ENCODE measurements around the gene CNTNAP2.
"Not testable (repeated sequence)": the region's sequence is repeated elsewhere in the genome, so short reads cannot be mapped to it uniquely, and the experiment has no call there.

Gene CNTNAP2

DNA sequence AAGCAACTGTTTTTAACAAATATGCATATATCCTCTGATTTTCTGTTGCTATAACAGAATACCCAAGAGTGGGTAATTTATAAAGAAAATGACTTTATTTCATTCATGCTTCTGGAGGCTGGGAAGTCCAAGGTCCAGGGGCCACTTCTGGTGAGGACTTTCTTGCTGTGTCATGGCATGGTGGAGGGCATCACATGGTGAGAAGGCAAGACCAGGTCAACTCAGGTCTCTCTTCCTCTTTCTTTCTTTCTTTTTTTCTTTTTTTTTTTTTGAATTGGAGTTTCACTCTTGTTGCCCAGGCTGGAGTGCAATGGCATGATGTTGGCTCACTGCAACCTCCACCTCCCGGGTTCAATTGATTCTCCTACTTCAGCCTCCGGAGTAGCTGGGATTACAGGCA lies 2170.9 kb downstream of the CNTNAP2 start:
- Histone ChIP-seq H3K36me3 (ENCODE audit: control insufficient read depth, low read depth, low read length) (no peaks in the 10 kb centered on the region), H3K27me3 (ENCODE audit: control insufficient read depth, insufficient read depth, low read length) (no peaks in the 10 kb centered on the region), H3K9me3 (ENCODE audit: control insufficient read depth, low read depth, low read length) (no peaks in the 10 kb centered on the region), H3K4me3 (ENCODE audit: low read length) (no peak overlapping the region), H3K27ac (ENCODE audit: low read length) (no peak overlapping the region), H3K4me1 (ENCODE audit: control insufficient read depth, low read depth, low read length) (peaks cover 13% of the 10 kb centered on the region), H3K9ac (ENCODE audit: low read length) (no peak overlapping the region)

DNA sequence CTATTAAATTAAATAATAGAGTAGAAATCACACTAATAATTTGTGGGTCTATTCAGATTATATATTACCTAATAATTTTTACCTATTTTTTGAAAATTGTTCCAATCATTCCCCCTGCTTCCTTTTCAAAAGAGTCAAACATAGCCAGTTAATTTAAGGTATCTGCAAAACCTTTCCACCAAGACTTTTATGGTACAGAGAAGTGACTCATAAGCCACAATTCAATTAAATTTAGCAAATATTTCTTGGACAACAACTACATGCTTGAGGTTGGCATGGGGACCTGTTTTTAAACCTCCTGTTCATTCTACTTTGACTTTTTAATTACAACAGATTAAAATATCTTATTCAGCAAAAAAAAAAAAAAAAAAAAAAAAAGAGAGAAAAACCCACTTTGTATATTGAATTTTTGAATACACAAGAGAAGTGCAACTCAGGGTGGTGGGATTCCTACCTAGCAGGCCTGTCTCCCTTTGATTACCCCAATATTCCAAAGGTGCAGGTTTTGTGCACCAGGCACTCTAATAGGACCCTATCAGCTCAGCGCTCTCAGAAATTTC lies 2172.1 kb downstream of the CNTNAP2 start:
- Histone ChIP-seq H3K9me3 (ENCODE audit: control insufficient read depth, low read depth, low read length) (no peaks in the 10 kb centered on the region), H3K4me1 (ENCODE audit: control insufficient read depth, low read depth, low read length) (peaks cover 13% of the 10 kb centered on the region), H3K36me3 (ENCODE audit: control insufficient read depth, low read depth, low read length) (no peaks in the 10 kb centered on the region), H3K4me3 (ENCODE audit: low read length) (no peak overlapping the region), H3K27ac (ENCODE audit: low read length) (no peak overlapping the region), H3K27me3 (ENCODE audit: control insufficient read depth, insufficient read depth, low read length) (no peaks in the 10 kb centered on the region), H3K9ac (ENCODE audit: low read length) (no peak overlapping the region)

DNA sequence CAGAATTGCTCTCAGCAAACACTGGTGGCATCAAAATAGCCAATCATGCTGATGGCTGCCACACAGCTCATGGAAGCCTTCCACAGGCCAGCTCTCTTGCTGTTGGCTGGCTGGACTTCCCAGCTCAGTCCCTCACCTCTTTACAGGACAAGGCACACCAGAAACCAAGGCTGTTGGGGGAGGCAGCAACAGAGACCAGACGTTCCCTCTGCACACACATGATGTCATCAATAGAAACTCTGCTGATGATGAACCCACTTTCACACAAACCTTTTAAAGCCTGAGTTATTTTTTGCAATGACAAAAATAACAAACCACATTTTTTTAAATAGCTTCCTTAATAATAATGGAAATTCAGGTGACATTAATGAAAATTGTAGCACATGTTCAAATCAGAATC lies 2173.0 kb downstream of the CNTNAP2 start:
- H3K27ac ChIP-seq (ENCODE audit: low read length) = no peak overlapping the region
- H3K27me3 ChIP-seq (ENCODE audit: control insufficient read depth, insufficient read depth, low read length) = no peaks in the 10 kb centered on the region
- no peaks in the 10 kb centered on the region for H3K36me3 ChIP-seq (ENCODE audit: control insufficient read depth, low read depth, low read length)
- no peaks in the 10 kb centered on the region for H3K9me3 ChIP-seq (ENCODE audit: control insufficient read depth, low read depth, low read length)
- no peak overlapping the region for H3K9ac ChIP-seq (ENCODE audit: low read length)
- peaks cover 13% of the 10 kb centered on the region for H3K4me1 ChIP-seq (ENCODE audit: control insufficient read depth, low read depth, low read length)
- no peak overlapping the region for H3K4me3 ChIP-seq (ENCODE audit: low read length)

DNA sequence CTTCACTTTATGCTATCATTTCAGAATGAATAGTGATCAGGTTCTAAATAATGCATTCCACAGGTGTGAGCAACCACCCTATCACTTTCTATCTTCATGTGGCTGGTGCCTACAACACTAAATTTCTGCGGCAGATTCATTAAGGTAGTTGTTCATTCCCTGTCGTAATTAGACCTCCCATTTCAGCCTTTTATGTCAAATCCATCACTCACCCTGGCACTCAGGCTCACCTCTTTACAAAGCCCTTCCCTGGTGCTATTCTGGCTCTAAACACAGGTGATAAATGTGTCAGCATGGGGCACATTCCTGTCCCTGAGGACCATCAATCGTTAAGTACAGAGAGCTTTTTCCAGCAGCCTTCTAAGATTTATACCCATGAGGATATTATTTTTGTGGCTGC lies 2173.9 kb downstream of the CNTNAP2 start:
- H3K27me3 ChIP-seq (ENCODE audit: control insufficient read depth, insufficient read depth, low read length) = no peaks in the 10 kb centered on the region
- H3K36me3 ChIP-seq (ENCODE audit: control insufficient read depth, low read depth, low read length) = no peaks in the 10 kb centered on the region
- peaks cover 13% of the 10 kb centered on the region for H3K4me1 ChIP-seq (ENCODE audit: control insufficient read depth, low read depth, low read length)
- no peak overlapping the region for H3K9ac ChIP-seq (ENCODE audit: low read length)
- no peaks in the 10 kb centered on the region for H3K9me3 ChIP-seq (ENCODE audit: control insufficient read depth, low read depth, low read length)
- no peak overlapping the region for H3K27ac ChIP-seq (ENCODE audit: low read length)
- H3K4me3 ChIP-seq (ENCODE audit: low read length) = no peak overlapping the region

DNA sequence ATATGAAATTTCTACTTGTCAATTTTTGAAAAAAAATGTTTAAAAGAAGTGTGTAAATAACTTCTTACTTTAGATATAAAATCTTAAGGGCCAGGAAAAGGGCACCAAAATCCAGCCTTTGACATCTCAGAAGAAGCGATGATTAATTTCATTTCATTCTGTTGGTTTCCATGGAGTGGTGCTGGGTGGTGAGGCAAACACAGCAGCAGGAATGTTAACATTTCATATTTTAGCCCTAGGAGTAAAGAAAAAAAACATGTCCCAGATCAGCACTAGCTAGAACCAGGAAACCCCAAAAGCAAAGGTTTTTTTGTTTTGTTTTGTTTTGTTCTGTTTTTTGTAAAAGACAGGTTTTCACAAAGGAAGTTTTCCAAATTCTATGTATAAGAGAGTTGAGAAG lies 2175.2 kb downstream of the CNTNAP2 start:
- Histone ChIP-seq H3K9ac (ENCODE audit: low read length) (no peak overlapping the region), H3K4me3 (ENCODE audit: low read length) (no peak overlapping the region), H3K27ac (ENCODE audit: low read length) (no peak overlapping the region), H3K4me1 (ENCODE audit: control insufficient read depth, low read depth, low read length) (peaks cover 13% of the 10 kb centered on the region), H3K36me3 (ENCODE audit: control insufficient read depth, low read depth, low read length) (no peaks in the 10 kb centered on the region), H3K9me3 (ENCODE audit: control insufficient read depth, low read depth, low read length) (no peaks in the 10 kb centered on the region), H3K27me3 (ENCODE audit: control insufficient read depth, insufficient read depth, low read length) (no peaks in the 10 kb centered on the region)

DNA sequence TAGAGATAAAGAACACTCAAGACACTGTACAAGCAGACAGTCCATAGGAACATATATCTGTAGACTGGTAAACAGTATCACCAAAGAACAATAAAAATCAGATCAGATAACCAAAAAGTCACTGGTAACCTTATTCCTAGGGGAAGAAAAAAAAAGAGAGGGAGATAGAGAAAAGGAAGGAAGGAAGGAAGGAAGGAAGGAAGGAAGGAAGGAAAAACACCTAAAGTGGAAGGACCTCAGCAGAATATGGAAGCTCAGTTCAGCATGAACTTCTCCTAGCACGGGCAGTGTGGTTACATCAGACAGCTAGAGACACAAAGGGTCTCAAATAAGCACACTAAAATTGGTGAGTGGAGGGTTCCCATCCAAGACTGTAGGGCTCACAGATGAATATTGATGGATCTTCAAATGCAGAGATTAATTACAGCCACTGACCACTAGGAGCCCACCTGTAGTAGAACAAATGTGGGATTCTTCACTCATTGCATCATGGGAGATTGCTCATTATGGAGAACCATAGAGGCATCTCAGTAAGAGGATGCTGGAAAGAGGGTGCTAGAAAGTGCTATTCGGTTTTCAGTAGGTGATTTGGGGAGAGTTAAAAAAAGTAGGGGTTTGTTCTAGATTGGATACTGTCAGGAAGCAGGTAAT lies 2180.5 kb downstream of the CNTNAP2 start:
- Histone ChIP-seq H3K9ac (ENCODE audit: low read length) (no peak overlapping the region), H3K36me3 (ENCODE audit: control insufficient read depth, low read depth, low read length) (no peaks in the 10 kb centered on the region), H3K4me3 (ENCODE audit: low read length) (no peak overlapping the region), H3K9me3 (ENCODE audit: control insufficient read depth, low read depth, low read length) (no peaks in the 10 kb centered on the region), H3K27ac (ENCODE audit: low read length) (no peak overlapping the region), H3K4me1 (ENCODE audit: control insufficient read depth, low read depth, low read length) (peaks cover 14% of the 10 kb centered on the region), H3K27me3 (ENCODE audit: control insufficient read depth, insufficient read depth, low read length) (no peaks in the 10 kb centered on the region)

DNA sequence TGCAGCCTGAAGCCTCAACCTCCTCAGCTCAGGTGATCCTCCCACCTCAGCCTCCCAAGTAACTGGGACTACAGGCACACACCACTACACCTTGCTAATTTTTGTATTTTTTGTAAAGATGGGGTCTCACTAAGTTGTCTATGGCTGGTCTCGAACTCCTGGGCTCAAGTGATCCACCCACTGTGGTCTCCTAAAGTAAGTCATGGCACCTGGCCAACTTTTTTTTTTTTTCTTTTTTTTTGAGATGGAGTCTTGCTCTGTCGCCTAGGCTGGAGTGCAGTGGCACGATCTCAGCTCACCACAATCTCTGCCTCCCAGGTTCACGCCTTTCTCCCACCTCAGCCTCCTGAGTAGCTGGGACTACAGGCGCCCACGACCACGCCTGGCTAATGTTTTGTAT lies 2182.2 kb downstream of the CNTNAP2 start:
- not testable (repeated sequence) for H3K9me3 ChIP-seq (ENCODE audit: control insufficient read depth, low read depth, low read length); H3K36me3 ChIP-seq (ENCODE audit: control insufficient read depth, low read depth, low read length); H3K9ac ChIP-seq (ENCODE audit: low read length); H3K4me3 ChIP-seq (ENCODE audit: low read length); H3K27me3 ChIP-seq (ENCODE audit: control insufficient read depth, insufficient read depth, low read length); H3K27ac ChIP-seq (ENCODE audit: low read length)
- H3K4me1 ChIP-seq (ENCODE audit: control insufficient read depth, low read depth, low read length) = peaks cover 14% of the 10 kb centered on the region

DNA sequence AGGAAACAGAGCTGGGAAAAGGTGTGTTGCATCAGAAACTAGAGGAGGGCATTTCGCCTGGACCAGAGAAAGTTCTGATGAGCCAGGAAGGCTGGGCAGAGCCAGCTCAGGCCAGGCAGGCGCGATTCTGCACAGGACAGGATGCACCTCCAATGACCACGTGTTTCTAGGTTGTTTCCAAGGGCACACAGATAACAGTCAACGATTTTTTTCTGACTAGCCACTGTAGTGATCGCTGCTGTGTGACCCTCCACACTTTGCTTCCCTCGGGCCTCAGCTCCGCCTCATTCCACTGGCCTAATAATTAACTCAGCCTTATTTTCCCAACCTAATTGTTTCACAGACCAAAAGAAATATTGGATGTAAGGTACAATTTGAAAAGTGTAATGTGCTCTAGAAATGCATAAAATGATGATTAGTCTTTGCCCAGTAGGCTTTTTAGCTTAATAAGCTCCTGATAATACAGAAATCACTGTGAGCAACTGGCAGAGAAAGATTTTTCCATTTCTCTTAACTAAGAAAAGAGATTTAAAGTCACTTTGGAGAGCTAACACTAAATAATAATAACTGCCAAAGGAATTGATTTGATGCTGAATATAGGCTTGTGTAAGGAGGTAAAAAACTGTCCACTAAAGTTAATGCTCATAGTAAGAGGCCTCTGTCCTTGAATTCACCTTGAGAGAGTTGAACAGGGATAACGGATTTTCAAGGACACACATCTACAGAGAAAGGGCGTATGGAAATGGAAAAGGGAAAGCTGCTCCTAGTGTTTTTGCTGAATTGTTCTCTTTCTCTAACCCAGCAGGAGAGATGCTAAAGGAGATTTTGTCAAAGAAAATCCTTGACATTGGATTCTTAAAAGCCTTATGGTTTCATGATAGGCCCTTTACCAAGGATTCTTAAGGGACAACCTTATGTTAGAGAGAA lies 2183.0 kb downstream of the CNTNAP2 start:
- H3K4me1 ChIP-seq (ENCODE audit: control insufficient read depth, low read depth, low read length) = peaks cover 19% of the 10 kb centered on the region
- H3K4me3 ChIP-seq (ENCODE audit: low read length) = no peak overlapping the region
- H3K27me3 ChIP-seq (ENCODE audit: control insufficient read depth, insufficient read depth, low read length) = no peaks in the 10 kb centered on the region
- H3K9ac ChIP-seq (ENCODE audit: low read length) = no peak overlapping the region
- no peak overlapping the region for H3K27ac ChIP-seq (ENCODE audit: low read length)
- H3K9me3 ChIP-seq (ENCODE audit: control insufficient read depth, low read depth, low read length) = no peaks in the 10 kb centered on the region
- H3K36me3 ChIP-seq (ENCODE audit: control insufficient read depth, low read depth, low read length) = no peaks in the 10 kb centered on the region

DNA sequence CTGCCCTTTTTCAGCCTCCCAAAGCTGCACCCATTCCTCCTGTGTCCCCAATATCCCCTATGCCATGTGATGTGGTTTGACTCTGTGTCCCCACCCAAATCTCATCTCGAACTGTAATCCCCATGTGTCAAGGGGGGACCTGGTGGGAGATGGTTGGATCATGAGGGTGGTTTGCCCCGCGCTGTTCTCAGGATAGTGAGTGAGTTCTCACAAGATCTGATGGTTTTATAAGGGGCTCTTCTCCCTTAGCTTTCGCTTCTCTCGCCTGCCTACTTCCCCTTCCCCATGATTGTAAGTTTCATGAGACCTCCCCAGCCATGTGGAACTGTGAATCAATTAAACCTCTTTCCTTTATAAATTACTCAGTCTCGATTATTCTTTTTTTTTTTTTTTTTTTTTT lies 2185.8 kb downstream of the CNTNAP2 start:
- not testable (repeated sequence) for H3K4me3 ChIP-seq (ENCODE audit: low read length); H3K27ac ChIP-seq (ENCODE audit: low read length); H3K27me3 ChIP-seq (ENCODE audit: control insufficient read depth, insufficient read depth, low read length); H3K9me3 ChIP-seq (ENCODE audit: control insufficient read depth, low read depth, low read length); H3K9ac ChIP-seq (ENCODE audit: low read length); H3K36me3 ChIP-seq (ENCODE audit: control insufficient read depth, low read depth, low read length)
- H3K4me1 ChIP-seq (ENCODE audit: control insufficient read depth, low read depth, low read length) = peaks cover 20% of the 10 kb centered on the region

DNA sequence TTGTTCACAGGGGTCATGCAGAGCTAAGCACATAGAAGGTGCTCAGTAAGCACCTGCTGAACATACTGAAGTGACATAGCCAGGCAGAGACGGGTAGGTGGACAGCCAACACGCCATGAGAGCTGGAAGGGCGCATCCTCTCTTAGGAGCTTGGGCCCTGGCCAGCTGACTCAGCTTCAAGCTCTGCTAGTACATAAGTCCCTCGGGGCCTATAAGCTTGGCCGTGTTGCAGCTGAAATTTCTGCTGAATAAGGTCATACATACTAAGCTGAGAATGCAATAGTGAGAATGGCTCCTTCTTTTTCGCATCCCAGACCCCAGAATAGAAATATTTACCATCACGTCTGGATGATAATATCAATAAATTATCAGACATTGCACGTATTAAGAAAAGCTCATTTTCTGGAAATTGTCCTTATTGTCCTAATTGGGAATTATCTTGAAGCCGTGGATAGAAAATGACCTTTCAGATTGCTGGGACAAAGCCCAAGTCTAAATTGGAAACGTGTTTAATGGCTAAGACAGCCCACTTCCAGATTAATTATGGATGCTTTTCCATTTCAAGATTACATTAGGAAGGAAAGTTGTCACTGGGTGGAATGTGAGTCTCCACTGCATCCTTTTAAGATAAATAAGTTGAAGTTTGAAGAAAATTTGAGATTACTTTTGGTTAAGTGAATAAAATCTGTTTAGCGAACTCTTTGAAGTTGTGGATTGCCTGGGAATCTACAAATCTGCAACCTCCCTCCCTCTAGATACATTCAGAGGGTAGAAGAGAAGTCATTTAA lies 2186.9 kb downstream of the CNTNAP2 start:
- H3K4me3 ChIP-seq (ENCODE audit: low read length) = no peak overlapping the region
- no peak overlapping the region for H3K27ac ChIP-seq (ENCODE audit: low read length)
- H3K4me1 ChIP-seq (ENCODE audit: control insufficient read depth, low read depth, low read length) = peaks cover 20% of the 10 kb centered on the region
- H3K9ac ChIP-seq (ENCODE audit: low read length) = no peak overlapping the region
- H3K9me3 ChIP-seq (ENCODE audit: control insufficient read depth, low read depth, low read length) = no peaks in the 10 kb centered on the region
- no peaks in the 10 kb centered on the region for H3K27me3 ChIP-seq (ENCODE audit: control insufficient read depth, insufficient read depth, low read length)
- H3K36me3 ChIP-seq (ENCODE audit: control insufficient read depth, low read depth, low read length) = no peaks in the 10 kb centered on the region

DNA sequence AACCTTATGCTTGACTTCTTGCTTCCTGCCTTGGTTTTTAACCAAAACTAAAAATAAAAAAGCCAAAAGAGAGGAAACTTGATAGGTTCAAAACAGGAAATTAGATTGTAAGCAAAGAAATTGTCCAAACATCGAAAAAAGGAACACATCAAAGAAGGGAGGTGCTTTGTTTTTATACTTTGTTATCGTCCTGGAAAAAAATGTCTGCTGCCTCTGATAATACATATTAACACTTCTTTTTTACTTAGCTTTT lies 2187.4 kb downstream of the CNTNAP2 start:
- Histone ChIP-seq H3K4me1 (ENCODE audit: control insufficient read depth, low read depth, low read length) (peaks cover 20% of the 10 kb centered on the region), H3K27me3 (ENCODE audit: control insufficient read depth, insufficient read depth, low read length) (no peaks in the 10 kb centered on the region), H3K4me3 (ENCODE audit: low read length) (no peak overlapping the region), H3K36me3 (ENCODE audit: control insufficient read depth, low read depth, low read length) (no peaks in the 10 kb centered on the region), H3K27ac (ENCODE audit: low read length) (no peak overlapping the region), H3K9ac (ENCODE audit: low read length) (no peak overlapping the region), H3K9me3 (ENCODE audit: control insufficient read depth, low read depth, low read length) (no peaks in the 10 kb centered on the region)
